Naive thymus-derived CD4-positive, alpha-beta T cell (primary cell): ENCODE results near the gene CDKN2B-AS1. TPM values are rescaled to one million over a fixed set of nuclear protein-coding genes. Genes with fewer than 3 reads are reported as not detected.

ENCODE experiments used
- ATAC-seq: fragments of 150-1000 bp; cut with Tn5 transposase; 2 replicates; pipeline ENCODE4 v1.10.0; 2021; ENCODE audit warnings: mild to moderate bottlenecking, moderate library complexity
- CTCF ChIA-PET: fragments of 350-600 bp; sonication (Branson Sonifier 250); formaldehyde crosslinking; loops from one replicate; lab custom pipeline; 2021; ENCODE audit warnings: antibody characterized with exemption; lab: Charles Lee
- POLR2A ChIA-PET: fragments of 350-600 bp; sonication (Branson Sonifier 250); formaldehyde crosslinking; loops from one replicate; lab custom pipeline; 2021; ENCODE audit warnings: antibody characterized with exemption, inconsistent platforms; lab: Charles Lee
- DNase-seq, 9 donors: peaks; one replicate each; pipeline versions ENCODE4 v3.0.0 to v3.0.0-alpha.2; 2020 to 2022; ENCODE audit warnings: mixed read lengths in 1 of 9
- H3K27ac ChIP-seq: one replicate; pipeline ENCODE4 v1.7.0; 2013; ENCODE audit warnings: mild to moderate bottlenecking, low read depth, low read length, moderate library complexity
- H3K27me3 ChIP-seq, 2 donors: one replicate each; pipeline ENCODE4 v1.7.0; 2013; ENCODE audit warnings: low read length in 2 of 2, mild to moderate bottlenecking in 2 of 2, moderate library complexity in 2 of 2; ENCODE audit not compliant: control insufficient read depth in 2 of 2, insufficient read depth in 2 of 2
- H3K36me3 ChIP-seq, 3 experiments: 1 replicate in 2 of 3; 2 replicates in 1 of 3; pipeline ENCODE4 v1.7.0; 2013; ENCODE audit warnings: low read length in 3 of 3, mild to moderate bottlenecking in 3 of 3, moderate library complexity in 1 of 3; ENCODE audit not compliant: insufficient read depth in 3 of 3, control insufficient read depth in 2 of 3
- H3K4me1 ChIP-seq, 2 donors: one replicate each; pipeline ENCODE4 v1.7.0; 2013; ENCODE audit warnings: low read length in 2 of 2, mild to moderate bottlenecking in 2 of 2, moderate library complexity in 1 of 2; ENCODE audit not compliant: control insufficient read depth in 2 of 2, insufficient read depth in 2 of 2
- H3K4me3 ChIP-seq: 2 replicates; pipeline ENCODE4 v1.7.0; 2013; ENCODE audit warnings: mild to moderate bottlenecking, low read length
- H3K9me3 ChIP-seq, 3 experiments: 1 replicate in 2 of 3; 2 replicates in 1 of 3; pipeline ENCODE4 v1.7.0; 2013; ENCODE audit warnings: low read length in 3 of 3; ENCODE audit not compliant: control insufficient read depth in 2 of 3
- H3K27ac Mint-ChIP-seq, 9 donors: one replicate each; pipeline ENCODE4 v1.8.0; 2020 to 2022; ENCODE audit warnings: mixed read lengths in 9 of 9, mild to moderate bottlenecking in 8 of 9, moderate library complexity in 5 of 9, inconsistent platforms in 2 of 9
- H3K27me3 Mint-ChIP-seq, 5 donors: one replicate each; pipeline ENCODE4 v1.8.0; 2021 to 2022; ENCODE audit warnings: mixed read lengths in 5 of 5, mild to moderate bottlenecking in 1 of 5
- H3K36me3 Mint-ChIP-seq, 5 donors: one replicate each; pipeline ENCODE4 v1.8.0; 2020 to 2022; ENCODE audit warnings: mixed read lengths in 5 of 5, mild to moderate bottlenecking in 3 of 5, inconsistent platforms in 1 of 5
- H3K4me1 Mint-ChIP-seq, 7 donors: one replicate each; pipeline ENCODE4 v1.8.0; 2020 to 2022; ENCODE audit warnings: mixed read lengths in 7 of 7, mild to moderate bottlenecking in 3 of 7, inconsistent platforms in 1 of 7
- H3K4me3 Mint-ChIP-seq, 10 donors: one replicate each; pipeline ENCODE4 v1.8.0; 2020 to 2022; ENCODE audit warnings: mild to moderate bottlenecking in 10 of 10, mixed read lengths in 10 of 10, moderate library complexity in 6 of 10, inconsistent platforms in 2 of 10
- H3K9me3 Mint-ChIP-seq, 11 donors: one replicate each; pipeline ENCODE4 v1.8.0; 2020 to 2022; ENCODE audit warnings: mixed read lengths in 11 of 11, mild to moderate bottlenecking in 4 of 11, inconsistent platforms in 1 of 11, moderate library complexity in 1 of 11
- intact Hi-C, 2 donors: fragments of 100-400 bp; cut with micrococcal nuclease; formaldehyde crosslinking; loops; one replicate each; pipeline ENCODE4 v1.15.1; 2023
- polyA plus RNA-seq, 2 donors: library from polyadenylated mRNA; unstranded; fragments of 300-500 nt; fragmentation: Illumina TruSeq; gene quantifications; one replicate each; pipeline ENCODE4 v1.2.3, GENCODE V29; 2021
- total RNA-seq, 6 experiments: library from RNA in 5 of 6; stranded (reverse) in 5 of 6; gene quantifications; 1 replicate in 5 of 6; 2 replicates in 1 of 6; pipeline ENCODE4 v1.2.3 and lab custom pipeline; 2021 to 2026

CDKN2B-AS1 gene
- total and polyA plus RNA-seq, 7 experiments from 2014 or later = 0.21 to 3.5 (median 0.61) TPM; not detected in 4

DNA sequence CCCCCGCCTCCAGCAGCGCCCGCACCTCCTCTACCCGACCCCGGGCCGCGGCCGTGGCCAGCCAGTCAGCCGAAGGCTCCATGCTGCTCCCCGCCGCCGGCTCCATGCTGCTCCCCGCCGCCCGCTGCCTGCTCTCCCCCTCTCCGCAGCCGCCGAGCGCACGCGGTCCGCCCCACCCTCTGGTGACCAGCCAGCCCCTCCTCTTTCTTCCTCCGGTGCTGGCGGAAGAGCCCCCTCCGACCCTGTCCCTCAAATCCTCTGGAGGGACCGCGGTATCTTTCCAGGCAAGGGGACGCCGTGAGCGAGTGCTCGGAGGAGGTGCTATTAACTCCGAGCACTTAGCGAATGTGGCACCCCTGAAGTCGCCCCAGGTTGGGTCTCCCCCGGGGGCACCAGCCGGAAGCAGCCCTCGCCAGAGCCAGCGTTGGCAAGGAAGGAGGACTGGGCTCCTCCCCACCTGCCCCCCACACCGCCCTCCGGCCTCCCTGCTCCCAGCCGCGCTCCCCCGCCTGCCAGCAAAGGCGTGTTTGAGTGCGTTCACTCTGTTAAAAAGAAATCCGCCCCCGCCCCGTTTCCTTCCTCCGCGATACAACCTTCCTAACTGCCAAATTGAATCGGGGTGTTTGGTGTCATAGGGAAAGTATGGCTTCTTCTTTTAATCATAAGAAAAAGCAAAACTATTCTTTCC, 19.7 kb upstream of the CDKN2B-AS1 start:
- peak overlapping the region; percentile 43 for H3K4me3 ChIP-seq
- ATAC-seq (peak; percentile 68), DNase-seq (peak in 3 of 9 donors; percentile 31 to 46 (median 41))
- Mint-ChIP-seq H3K27ac (peak overlapping the region in 3 of 9 donors; percentile 26 to 64 (median 58)), H3K4me1 (peaks cover 0 to 30% (median 21%) of the 10 kb centered on the region in 7 donors), H3K36me3 (peaks cover 0 to 13% (median 8%) of the 10 kb centered on the region in 5 donors), H3K27me3 (peaks cover 92 to 97% (median 93%) of the 10 kb centered on the region in 5 donors), H3K9me3 (peaks cover 3 to 62% (median 22%) of the 10 kb centered on the region in 11 donors), H3K4me3 (peak overlapping the region; percentile 74 to 90 (median 82))
- H3K27me3 ChIP-seq = peaks cover 56 to 75% of the 10 kb centered on the region in 2 donors
- peaks cover 0 to 5% (median 0%) of the 10 kb centered on the region in 3 experiments for H3K9me3 ChIP-seq
- ChIA-PET CTCF (no interaction called here), POLR2A (no interaction called here)
- H3K36me3 ChIP-seq = no peaks in the 10 kb centered on the region
- intact Hi-C loops = loop anchor here (1.0 to 5.0 kb wide), 6 partner anchors 8 to 1847 kb away; partner anchors contain the start of genes CDKN2A (in 2 of the 2), CDKN2B-AS1 (in 2 of the 2) and MTAP (in 1 of the 2)
- H3K27ac ChIP-seq = no peak overlapping the region
- peaks cover 13 to 17% of the 10 kb centered on the region in 2 donors for H3K4me1 ChIP-seq

- Mint-ChIP-seq H3K27me3 (peaks cover 87 to 96% (median 88%) of the 10 kb centered on the region in 5 donors), H3K4me3 (no peak overlapping the region), H3K4me1 (peaks cover 0 to 26% (median 17%) of the 10 kb centered on the region in 7 donors), H3K27ac (no peak overlapping the region), H3K9me3 (peaks cover 0 to 49% (median 18%) of the 10 kb centered on the region in 11 donors), H3K36me3 (peaks cover 0 to 7% (median 3%) of the 10 kb centered on the region in 5 donors)
- Histone ChIP-seq H3K4me3 (no peak overlapping the region), H3K4me1 (peaks cover 13 to 17% of the 10 kb centered on the region in 2 donors), H3K9me3 (no peaks in the 10 kb centered on the region), H3K27me3 (peaks cover 42 to 69% of the 10 kb centered on the region in 2 donors), H3K27ac (no peak overlapping the region), H3K36me3 (no peaks in the 10 kb centered on the region)
- ATAC-seq (no peak), DNase-seq (no peak)
- ChIA-PET POLR2A (interaction anchor here (1.0 kb wide), 1 partner anchor 8 kb away, joined by 3 read pairs; no protein-coding TSS in a partner anchor), CTCF (no interaction called here)
- intact Hi-C loops = no loop called here
These were observed 18.2 kb upstream of the CDKN2B-AS1 start for GRCh38 chr9:21976334-21976875.

GRCh38 chr9:21982391-21982790, 12.2 kb upstream of the CDKN2B-AS1 start:
- Histone ChIP-seq H3K4me1 (no peaks in the 10 kb centered on the region), H3K36me3 (no peaks in the 10 kb centered on the region), H3K9me3 (no peaks in the 10 kb centered on the region), H3K4me3 (no peak overlapping the region), H3K27ac (no peak overlapping the region), H3K27me3 (peaks cover 2 to 23% of the 10 kb centered on the region in 2 donors)
- intact Hi-C loops = no loop called here
- H3K27me3 Mint-ChIP-seq = peaks cover 72 to 93% (median 79%) of the 10 kb centered on the region in 5 donors
- peaks cover 0 to 4% (median 0%) of the 10 kb centered on the region in 5 donors for H3K36me3 Mint-ChIP-seq
- H3K4me1 Mint-ChIP-seq = peaks cover 0 to 4% (median 0%) of the 10 kb centered on the region in 7 donors
- H3K9me3 Mint-ChIP-seq = peaks cover 0 to 18% (median 5%) of the 10 kb centered on the region in 11 donors
- ATAC-seq (no peak), DNase-seq (no peak)
- no peak overlapping the region for H3K27ac Mint-ChIP-seq
- ChIA-PET POLR2A (interaction anchor here (1.0 kb wide), 1 partner anchor 9 kb away, joined by 5 read pairs; no protein-coding TSS in a partner anchor), CTCF (no interaction called here)
- no peak overlapping the region for H3K4me3 Mint-ChIP-seq

DNA sequence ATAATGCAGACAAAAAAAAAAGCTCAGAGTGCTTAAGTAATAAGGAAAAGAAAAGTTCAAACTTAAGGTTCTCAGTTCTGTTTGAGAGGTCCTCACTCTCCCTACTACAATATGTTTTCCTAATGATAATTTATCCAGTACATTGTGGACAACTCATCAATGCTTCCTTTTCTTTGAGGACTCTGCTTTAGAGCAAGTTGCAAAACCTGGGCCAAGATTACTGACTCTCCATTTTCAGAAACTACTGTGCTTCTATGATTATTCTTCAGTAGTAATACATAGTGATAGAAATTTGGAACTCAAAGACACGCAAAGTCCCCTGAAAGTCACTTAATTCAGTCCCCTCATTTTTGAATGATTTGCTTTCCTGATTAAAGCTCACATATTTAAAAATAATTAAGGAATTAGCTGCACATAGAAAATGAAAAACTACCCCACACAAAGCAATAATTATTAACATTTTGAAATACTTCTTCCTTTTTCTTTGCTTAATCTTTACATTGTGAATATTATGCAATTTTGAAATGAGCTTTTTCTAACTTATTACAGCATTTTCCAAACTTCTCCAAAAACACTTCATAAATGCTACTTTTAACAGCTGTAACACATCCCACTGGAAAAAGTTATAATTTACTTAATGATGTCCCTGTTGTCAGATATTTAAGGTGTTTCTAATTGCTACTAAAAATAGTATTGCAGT, 11.6 kb upstream of the CDKN2B-AS1 start:
- peaks cover 0 to 21% of the 10 kb centered on the region in 2 donors for H3K27me3 ChIP-seq
- Mint-ChIP-seq H3K4me3 (no peak overlapping the region), H3K4me1 (peaks cover 0 to 5% (median 0%) of the 10 kb centered on the region in 7 donors), H3K9me3 (peaks cover 0 to 16% (median 5%) of the 10 kb centered on the region in 11 donors), H3K27me3 (peaks cover 71 to 92% (median 79%) of the 10 kb centered on the region in 5 donors), H3K36me3 (peaks cover 0 to 4% (median 0%) of the 10 kb centered on the region in 5 donors), H3K27ac (no peak overlapping the region)
- no peaks in the 10 kb centered on the region for H3K4me1 ChIP-seq
- ChIA-PET POLR2A (interaction anchor here (1.0 kb wide), 1 partner anchor 8 kb away, joined by 5 read pairs; no protein-coding TSS in a partner anchor), CTCF (no interaction called here)
- no peaks in the 10 kb centered on the region for H3K36me3 ChIP-seq
- no peak overlapping the region for H3K4me3 ChIP-seq
- ATAC-seq (no peak), DNase-seq (no peak)
- intact Hi-C loops = no loop called here
- H3K9me3 ChIP-seq = no peaks in the 10 kb centered on the region
- H3K27ac ChIP-seq = no peak overlapping the region

DNA sequence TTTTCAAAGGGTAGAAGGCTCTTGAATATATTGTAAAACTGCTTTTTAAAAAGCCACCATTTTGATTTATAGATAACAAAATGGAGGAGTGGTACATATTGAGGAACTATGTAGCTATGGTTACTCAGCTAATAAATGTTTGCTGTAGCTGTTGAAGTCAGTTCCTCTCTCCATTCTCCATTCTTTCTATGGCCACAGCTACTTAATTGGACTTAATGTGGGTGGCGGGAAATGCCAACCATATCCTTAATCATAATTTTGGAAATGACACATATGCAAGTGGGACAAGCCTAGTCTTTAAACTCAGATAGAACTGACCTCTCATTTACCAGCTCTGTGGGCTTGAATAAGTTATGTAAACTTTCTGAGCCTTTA, 11.0 kb upstream of the CDKN2B-AS1 start:
- DNase-seq = no peak
- ChIA-PET POLR2A (no interaction called here), CTCF (no interaction called here)
- Mint-ChIP-seq H3K9me3 (peaks cover 0 to 19% (median 7%) of the 10 kb centered on the region in 11 donors), H3K4me3 (no peak overlapping the region), H3K27ac (no peak overlapping the region), H3K27me3 (peaks cover 73 to 94% (median 82%) of the 10 kb centered on the region in 5 donors), H3K4me1 (peaks cover 0 to 8% (median 0%) of the 10 kb centered on the region in 7 donors), H3K36me3 (peaks cover 0 to 7% (median 0%) of the 10 kb centered on the region in 5 donors)
- Histone ChIP-seq H3K36me3 (no peaks in the 10 kb centered on the region), H3K4me3 (no peak overlapping the region), H3K27me3 (peaks cover 0 to 26% of the 10 kb centered on the region in 2 donors), H3K4me1 (no peaks in the 10 kb centered on the region), H3K27ac (no peak overlapping the region), H3K9me3 (no peaks in the 10 kb centered on the region)
- intact Hi-C loops = no loop called here
- peak; percentile 54 for ATAC-seq

DNA sequence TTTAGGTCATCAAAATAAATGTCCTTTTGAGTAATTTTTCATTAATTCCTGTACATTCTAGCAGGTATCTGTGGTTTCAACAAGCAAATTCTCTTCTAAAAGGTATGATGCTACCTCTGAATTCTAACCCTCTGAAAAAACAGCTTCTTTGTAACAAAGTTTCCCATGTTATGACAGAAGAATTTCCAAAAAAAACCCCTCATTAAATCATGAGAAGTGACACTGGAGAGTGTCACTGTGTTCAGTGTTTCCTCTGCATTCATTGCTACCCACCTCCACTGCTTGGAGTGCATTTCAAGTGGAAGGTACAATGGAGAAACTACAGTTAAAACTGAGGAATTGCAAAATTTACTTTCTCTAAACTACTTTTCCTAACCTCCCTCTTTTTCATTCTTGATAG, 10.5 kb upstream of the CDKN2B-AS1 start:
- POLR2A ChIA-PET = no interaction called here
- peaks cover 0 to 11% (median 0%) of the 10 kb centered on the region in 7 donors for H3K4me1 Mint-ChIP-seq
- H3K27me3 ChIP-seq = peaks cover 0 to 28% of the 10 kb centered on the region in 2 donors

More for the DNA sequence above, 10.5 kb upstream of the CDKN2B-AS1 start:
- Mint-ChIP-seq H3K27ac (no peak overlapping the region), H3K36me3 (peaks cover 0 to 8% (median 0%) of the 10 kb centered on the region in 5 donors), H3K4me3 (no peak overlapping the region), H3K27me3 (peaks cover 73 to 94% (median 82%) of the 10 kb centered on the region in 5 donors), H3K9me3 (peaks cover 0 to 19% (median 5%) of the 10 kb centered on the region in 11 donors)
- Histone ChIP-seq H3K4me3 (no peak overlapping the region), H3K36me3 (no peaks in the 10 kb centered on the region), H3K9me3 (no peaks in the 10 kb centered on the region), H3K27ac (no peak overlapping the region), H3K4me1 (no peaks in the 10 kb centered on the region)
- no peak for DNase-seq
- intact Hi-C loops = no loop called here
- ATAC-seq = no peak
- CTCF ChIA-PET = no interaction called here
